Measurements from ENCODE around the gene CDHR2.

The CDHR2 gene

GRCh38 chr5:176587398-176587797, 38.3 kb downstream of the CDHR2 start:
- Histone ChIP-seq H3K9me3 (ENCODE audit: insufficient read depth, low read depth, low read length) (peaks cover 44% of the 10 kb centered on the region), H3K14ac (ENCODE audit: low read length) (no peak overlapping the region), H3K18ac (ENCODE audit: low read length) (no peak overlapping the region), H3K79me1 (ENCODE audit: low read length) (no peaks in the 10 kb centered on the region), H2BK5ac (ENCODE audit: low read depth, low read length, poor library complexity) (no peak overlapping the region), H3K4me1 (ENCODE audit: control insufficient read depth in 1 of 2, insufficient read depth in 2 of 2, low read length in 2 of 2) (no peaks in the 10 kb centered on the region), H2BK120ac (ENCODE audit: insufficient read depth, low read length, poor library complexity) (no peak overlapping the region), H3K36me3 (ENCODE audit: control insufficient read depth in 1 of 2, insufficient read depth in 2 of 2, low read length in 2 of 2) (no peaks in the 10 kb centered on the region), H3K4ac (ENCODE audit: low read depth, low read length) (no peak overlapping the region), H3K4me2 (ENCODE audit: low read length) (no peak overlapping the region), H3K9ac (ENCODE audit: low read length) (no peak overlapping the region), H2AK5ac (ENCODE audit: low read length) (no peak overlapping the region), H2BK12ac (ENCODE audit: low read length) (no peak overlapping the region), H3K27ac (ENCODE audit: low read depth, low read length) (no peak overlapping the region), H4K91ac (ENCODE audit: low read depth, low read length) (no peak overlapping the region), H4K12ac (ENCODE audit: low read depth, low read length) (no peak overlapping the region), H4K8ac (ENCODE audit: low read depth, low read length) (no peak overlapping the region), H3K27me3 (ENCODE audit: insufficient read depth, low read length) (no peaks in the 10 kb centered on the region), H3K4me3 (ENCODE audit: low read depth, low read length) (no peak overlapping the region), H3K23ac (ENCODE audit: low read length) (no peak overlapping the region), H2AFZ (ENCODE audit: insufficient read depth, low read length, poor library complexity) (no peak overlapping the region), H3K79me2 (ENCODE audit: control insufficient read depth, insufficient read depth, low read length, poor library complexity) (no peaks in the 10 kb centered on the region)
- no CpG with 5 or more reads among the region's 7 CpGs for WGBS (ENCODE audit: extremely low coverage, insufficient coverage, insufficient read length)
- DNase-seq, result no peak

GRCh38 chr5:176588297-176588696, 39.2 kb downstream of the CDHR2 start:
- Histone ChIP-seq H3K4me3 (ENCODE audit: low read depth, low read length) (peak overlapping the region; percentile 27), H2AFZ (ENCODE audit: insufficient read depth, low read length, poor library complexity) (no peak overlapping the region), H3K4ac (ENCODE audit: low read depth, low read length) (no peak overlapping the region), H4K12ac (ENCODE audit: low read depth, low read length) (no peak overlapping the region), H3K4me2 (ENCODE audit: low read length) (no peak overlapping the region), H2BK5ac (ENCODE audit: low read depth, low read length, poor library complexity) (no peak overlapping the region), H3K23ac (ENCODE audit: low read length) (no peak overlapping the region), H3K79me2 (ENCODE audit: control insufficient read depth, insufficient read depth, low read length, poor library complexity) (no peaks in the 10 kb centered on the region), H3K36me3 (ENCODE audit: control insufficient read depth in 1 of 2, insufficient read depth in 2 of 2, low read length in 2 of 2) (no peaks in the 10 kb centered on the region), H3K27me3 (ENCODE audit: insufficient read depth, low read length) (no peaks in the 10 kb centered on the region), H3K9me3 (ENCODE audit: insufficient read depth, low read depth, low read length) (peaks cover 49% of the 10 kb centered on the region), H3K27ac (ENCODE audit: low read depth, low read length) (no peak overlapping the region), H2BK12ac (ENCODE audit: low read length) (no peak overlapping the region), H2AK5ac (ENCODE audit: low read length) (no peak overlapping the region), H3K4me1 (ENCODE audit: control insufficient read depth in 1 of 2, insufficient read depth in 2 of 2, low read length in 2 of 2) (no peaks in the 10 kb centered on the region), H3K79me1 (ENCODE audit: low read length) (no peaks in the 10 kb centered on the region), H3K14ac (ENCODE audit: low read length) (no peak overlapping the region), H2BK120ac (ENCODE audit: insufficient read depth, low read length, poor library complexity) (no peak overlapping the region), H4K8ac (ENCODE audit: low read depth, low read length) (no peak overlapping the region), H3K9ac (ENCODE audit: low read length) (no peak overlapping the region), H4K91ac (ENCODE audit: low read depth, low read length) (no peak overlapping the region), H3K18ac (ENCODE audit: low read length) (no peak overlapping the region)
- no peak for DNase-seq

- Histone ChIP-seq H2BK12ac (ENCODE audit: low read length) (no peak overlapping the region), H3K4me3 (ENCODE audit: low read depth, low read length) (no peak overlapping the region), H4K12ac (ENCODE audit: low read depth, low read length) (no peak overlapping the region), H3K18ac (ENCODE audit: low read length) (no peak overlapping the region), H4K91ac (ENCODE audit: low read depth, low read length) (no peak overlapping the region), H2BK5ac (ENCODE audit: low read depth, low read length, poor library complexity) (no peak overlapping the region), H3K36me3 (ENCODE audit: control insufficient read depth in 1 of 2, insufficient read depth in 2 of 2, low read length in 2 of 2) (no peaks in the 10 kb centered on the region), H3K27ac (ENCODE audit: low read depth, low read length) (no peak overlapping the region), H3K4me2 (ENCODE audit: low read length) (no peak overlapping the region), H3K9ac (ENCODE audit: low read length) (no peak overlapping the region), H4K8ac (ENCODE audit: low read depth, low read length) (no peak overlapping the region), H3K4me1 (ENCODE audit: control insufficient read depth in 1 of 2, insufficient read depth in 2 of 2, low read length in 2 of 2) (no peaks in the 10 kb centered on the region), H3K9me3 (ENCODE audit: insufficient read depth, low read depth, low read length) (peaks cover 44% of the 10 kb centered on the region), H3K23ac (ENCODE audit: low read length) (no peak overlapping the region), H2BK120ac (ENCODE audit: insufficient read depth, low read length, poor library complexity) (no peak overlapping the region), H2AK5ac (ENCODE audit: low read length) (no peak overlapping the region), H3K79me1 (ENCODE audit: low read length) (no peaks in the 10 kb centered on the region), H3K4ac (ENCODE audit: low read depth, low read length) (no peak overlapping the region), H2AFZ (ENCODE audit: insufficient read depth, low read length, poor library complexity) (no peak overlapping the region), H3K14ac (ENCODE audit: low read length) (no peak overlapping the region), H3K79me2 (ENCODE audit: control insufficient read depth, insufficient read depth, low read length, poor library complexity) (no peaks in the 10 kb centered on the region), H3K27me3 (ENCODE audit: insufficient read depth, low read length) (no peaks in the 10 kb centered on the region)
- WGBS (ENCODE audit: extremely low coverage, insufficient coverage, insufficient read length), result no CpG with 5 or more reads among the region's 31 CpGs
- DNase-seq, result no peak
These were observed 40.1 kb downstream of the CDHR2 start for GRCh38 chr5:176589039-176589769.

GRCh38 chr5:176590035-176590717, 41.0 kb downstream of the CDHR2 start:
- Histone ChIP-seq H2BK5ac (ENCODE audit: low read depth, low read length, poor library complexity) (no peak overlapping the region), H3K4me1 (ENCODE audit: control insufficient read depth in 1 of 2, insufficient read depth in 2 of 2, low read length in 2 of 2) (no peaks in the 10 kb centered on the region), H3K4ac (ENCODE audit: low read depth, low read length) (no peak overlapping the region), H3K36me3 (ENCODE audit: control insufficient read depth in 1 of 2, insufficient read depth in 2 of 2, low read length in 2 of 2) (no peaks in the 10 kb centered on the region), H3K23ac (ENCODE audit: low read length) (no peak overlapping the region), H3K9me3 (ENCODE audit: insufficient read depth, low read depth, low read length) (peaks cover 34% of the 10 kb centered on the region), H2AK5ac (ENCODE audit: low read length) (no peak overlapping the region), H3K4me3 (ENCODE audit: low read depth, low read length) (no peak overlapping the region), H3K4me2 (ENCODE audit: low read length) (no peak overlapping the region), H3K9ac (ENCODE audit: low read length) (no peak overlapping the region), H3K79me1 (ENCODE audit: low read length) (no peaks in the 10 kb centered on the region), H4K12ac (ENCODE audit: low read depth, low read length) (no peak overlapping the region), H3K14ac (ENCODE audit: low read length) (no peak overlapping the region), H2BK12ac (ENCODE audit: low read length) (no peak overlapping the region), H4K8ac (ENCODE audit: low read depth, low read length) (no peak overlapping the region), H3K27me3 (ENCODE audit: insufficient read depth, low read length) (no peaks in the 10 kb centered on the region), H3K27ac (ENCODE audit: low read depth, low read length) (no peak overlapping the region), H2AFZ (ENCODE audit: insufficient read depth, low read length, poor library complexity) (no peak overlapping the region), H2BK120ac (ENCODE audit: insufficient read depth, low read length, poor library complexity) (no peak overlapping the region), H3K18ac (ENCODE audit: low read length) (no peak overlapping the region), H4K91ac (ENCODE audit: low read depth, low read length) (no peak overlapping the region), H3K79me2 (ENCODE audit: control insufficient read depth, insufficient read depth, low read length, poor library complexity) (no peaks in the 10 kb centered on the region)
- DNase-seq, result peak; percentile 44 to 45
- no CpG with 5 or more reads among the region's 17 CpGs for whole genome bisulfite sequencing (ENCODE audit: extremely low coverage, insufficient coverage, insufficient read length)
